Esophagus squamous epithelium (tissue), 4 donors: ENCODE measurements around the gene SLC30A3.

Experiments
- CTCF ChIP-seq, 6 experiments: fragments of 450-650 bp in 4 of 6; fragments of 200-600 bp in 2 of 6; sonication (generic) in 2 of 6; IDR thresholded peaks; one replicate each; pipeline ENCODE4 v1.5.1; 2016 to 2019; ENCODE audit warnings: antibody characterized with exemption in 6 of 6, mild to moderate bottlenecking in 4 of 6, moderate library complexity in 4 of 6
- POLR2A ChIP-seq, 4 donors: fragments of 450-650 bp; IDR thresholded peaks; one replicate each; pipeline ENCODE4 v1.6.1; 2017; ENCODE audit warnings: antibody characterized with exemption in 4 of 4, mild to moderate bottlenecking in 4 of 4, moderate library complexity in 3 of 4

GRCh38 chr2:27271631-27272340 is 8.9 kb upstream of the SLC30A3 start:
- no peak for TF ChIP-seq CTCF (IDR thresholded peaks at IDR 0.05)
- no peak for TF ChIP-seq POLR2A (IDR thresholded peaks at IDR 0.05)
